SH-SY5Y (cell line): ENCODE measurements around the gene TBPL2.

ENCODE experiments used
- GATA2 ChIP-seq: IDR thresholded peaks from 2 replicates; pipeline ENCODE4 v1.6.1; 2011; ENCODE audit warnings: mild to moderate bottlenecking, low read depth, low read length
- GATA3 ChIP-seq: IDR thresholded peaks from 2 replicates; pipeline ENCODE4 v1.6.1; 2011; ENCODE audit warnings: low read depth, mild to moderate bottlenecking, low read length, moderate library complexity

- TF ChIP-seq GATA2 = no peak
- no peak for TF ChIP-seq GATA3
Observed at GRCh38 chr14:55410876-55411275, 29.5 kb downstream of the TBPL2 start.
